ENCODE data around the gene MTURN. TPM values are rescaled to one million over a fixed set of nuclear protein-coding genes. Genes with fewer than 3 reads are reported as not detected.

MTURN gene
- total RNA-seq, 1 experiment from 2014 or later: 5.4 TPM

DNA sequence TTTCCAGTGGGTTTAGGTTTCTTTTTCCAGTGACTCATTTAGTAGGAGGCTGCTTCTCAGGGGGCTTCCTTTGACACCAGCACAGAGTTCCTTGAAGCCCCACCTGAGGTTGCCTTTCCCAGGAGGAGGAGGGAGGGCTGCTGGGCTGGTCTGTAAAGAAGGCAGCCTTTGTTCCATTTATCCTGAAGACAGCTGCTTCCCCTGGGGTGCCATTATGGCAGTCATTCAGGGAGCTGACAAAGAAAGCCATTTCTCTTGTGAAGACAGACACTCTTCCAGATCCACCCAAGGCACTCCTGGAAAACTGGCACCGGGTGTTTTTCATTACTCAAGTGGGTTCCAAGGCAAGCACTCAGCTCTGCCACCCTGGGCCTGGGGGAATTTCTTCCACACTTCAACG, 54.0 kb downstream of the MTURN start:
- POLR2A ChIA-PET (ENCODE audit: unreplicated experiment): no interaction called here
- Histone ChIP-seq H3K4me1 (ENCODE audit: insufficient read depth, low read length) (peaks cover 6% of the 10 kb centered on the region; the same call in 1 of the 2 replicates), H3K9ac (ENCODE audit: low read length) (no peak overlapping the region), H3K9me3 (ENCODE audit: low read length) (no peaks in the 10 kb centered on the region), H3K27ac (ENCODE audit: low read length) (no peak overlapping the region), H3K79me2 (ENCODE audit: low read length) (no peaks in the 10 kb centered on the region), H3K9me2 (replicated peaks; ENCODE audit: low read length) (no peaks in the 10 kb centered on the region), H2AFZ (ENCODE audit: low read length) (no peak overlapping the region), H3F3A (ENCODE audit: low read length, unreplicated experiment) (no peaks in the 10 kb centered on the region), H3K27me3 (ENCODE audit: low read length) (no peaks in the 10 kb centered on the region), H3K36me3 (ENCODE audit: low read depth, low read length) (no peaks in the 10 kb centered on the region), H4K20me1 (ENCODE audit: low read length) (no peaks in the 10 kb centered on the region), H3K4me2 (ENCODE audit: low read length) (no peak overlapping the region), H3K4me3 (ENCODE audit: low read length) (no peak overlapping the region)
- BruUV-seq (replicated peaks): no TSS peak
- intact Hi-C loops (cut with micrococcal nuclease): no loop called here
- no peak for ATAC-seq
- CTCF ChIA-PET: no interaction called here
- no peak for DNase-seq
- TF ChIP-seq EZH2 (IDR thresholded peaks at IDR 0.05; ENCODE audit: low read length, unreplicated experiment) (no peak), EZH2phosphoT487 (IDR thresholded peaks at IDR 0.05; ENCODE audit: borderline replicate concordance, low read length) (no peak), CTCF (conservative IDR thresholded peaks at IDR 0.05; ENCODE audit: low read depth, low read length) (no peak)

- TF ChIP-seq CTCF (conservative IDR thresholded peaks at IDR 0.05; ENCODE audit: low read depth, low read length) (no peak), EZH2phosphoT487 (IDR thresholded peaks at IDR 0.05; ENCODE audit: borderline replicate concordance, low read length) (no peak), EZH2 (IDR thresholded peaks at IDR 0.05; ENCODE audit: low read length, unreplicated experiment) (no peak)
- no peak for DNase-seq
- no peaks in the 10 kb centered on the region for H3K27me3 ChIP-seq (ENCODE audit: low read length)
- H3K9me2 ChIP-seq (replicated peaks; ENCODE audit: low read length): no peaks in the 10 kb centered on the region
- ATAC-seq: no peak
- POLR2A ChIA-PET (ENCODE audit: unreplicated experiment): no interaction called here
- no peak overlapping the region for H3K4me3 ChIP-seq (ENCODE audit: low read length)
- no peak overlapping the region for H3K4me2 ChIP-seq (ENCODE audit: low read length)
- no TSS peak for BruUV-seq (replicated peaks)
- no peaks in the 10 kb centered on the region for H3F3A ChIP-seq (ENCODE audit: low read length, unreplicated experiment)
- CTCF ChIA-PET: no interaction called here
- H4K20me1 ChIP-seq (ENCODE audit: low read length): no peaks in the 10 kb centered on the region
- no peak overlapping the region for H2AFZ ChIP-seq (ENCODE audit: low read length)
- no peak overlapping the region for H3K27ac ChIP-seq (ENCODE audit: low read length)
- H3K9ac ChIP-seq (ENCODE audit: low read length): no peak overlapping the region
- intact Hi-C loops (cut with micrococcal nuclease): no loop called here
- no peaks in the 10 kb centered on the region for H3K36me3 ChIP-seq (ENCODE audit: low read depth, low read length)
- no peaks in the 10 kb centered on the region for H3K79me2 ChIP-seq (ENCODE audit: low read length)
- no peaks in the 10 kb centered on the region for H3K4me1 ChIP-seq (ENCODE audit: insufficient read depth, low read length)
- H3K9me3 ChIP-seq (ENCODE audit: low read length): peaks cover 17% of the 10 kb centered on the region; the same call in 1 of the 2 replicates
These were observed 57.0 kb downstream of the MTURN start for GRCh38 chr7:30191809-30192208.

- H3K79me2 ChIP-seq (ENCODE audit: low read length): no peaks in the 10 kb centered on the region
- no peak overlapping the region for H3K4me2 ChIP-seq (ENCODE audit: low read length)
- no peak overlapping the region for H3K27ac ChIP-seq (ENCODE audit: low read length)
- H3K4me1 ChIP-seq (ENCODE audit: insufficient read depth, low read length): no peaks in the 10 kb centered on the region
- ChIA-PET CTCF (no interaction called here), POLR2A (ENCODE audit: unreplicated experiment) (no interaction called here)
- intact Hi-C loops (cut with micrococcal nuclease): no loop called here
- H3K27me3 ChIP-seq (ENCODE audit: low read length): no peaks in the 10 kb centered on the region
- H2AFZ ChIP-seq (ENCODE audit: low read length): no peak overlapping the region
- no peaks in the 10 kb centered on the region for H3K36me3 ChIP-seq (ENCODE audit: low read depth, low read length)
- no peaks in the 10 kb centered on the region for H3K9me2 ChIP-seq (replicated peaks; ENCODE audit: low read length)
- ATAC-seq: no peak
- BruUV-seq (replicated peaks): no TSS peak
- H3K9ac ChIP-seq (ENCODE audit: low read length): no peak overlapping the region
- peaks cover 23% of the 10 kb centered on the region; the same call in 1 of the 2 replicates for H3K9me3 ChIP-seq (ENCODE audit: low read length)
- DNase-seq: no peak
- TF ChIP-seq EZH2 (IDR thresholded peaks at IDR 0.05; ENCODE audit: low read length, unreplicated experiment): no peak
- no peak for TF ChIP-seq EZH2phosphoT487 (IDR thresholded peaks at IDR 0.05; ENCODE audit: borderline replicate concordance, low read length)
- TF ChIP-seq CTCF (conservative IDR thresholded peaks at IDR 0.05; ENCODE audit: low read depth, low read length): no peak
- H3F3A ChIP-seq (ENCODE audit: low read length, unreplicated experiment): no peaks in the 10 kb centered on the region
- H4K20me1 ChIP-seq (ENCODE audit: low read length): no peaks in the 10 kb centered on the region
- H3K4me3 ChIP-seq (ENCODE audit: low read length): no peak overlapping the region
These were observed 58.7 kb downstream of the MTURN start for GRCh38 chr7:30193336-30193943.

Data from PC-3 (cell line).